GM12878 (cell line): ENCODE results near the gene PAM. TPM values are rescaled to one million over a fixed set of nuclear protein-coding genes. Genes with fewer than 3 reads are reported as not detected.

Experiments used
- ATAC-seq: fragments of 200-7000 bp; cut with Tn5 transposase; 3 replicates; pipeline ENCODE4 v1.9.1; 2020; ENCODE audit warnings: mild to moderate bottlenecking, moderate library complexity
- BruUV-seq: library from RNA; stranded (reverse); fragments of 400-500 nt; replicated peaks from 2 replicates; lab custom pipeline; 2021; lab: Mats Ljungman, UMichigan
- CTCF ChIA-PET: fragments of 300-600 bp; sonication (Branson Sonifier 250); formaldehyde crosslinking; extraction: SDS; loops from one replicate; lab custom pipeline; 2021; ENCODE audit warnings: inconsistent platforms; lab: Yijun Ruan, JAX
- POLR2A ChIA-PET: fragments of 350-600 bp; formaldehyde crosslinking; extraction: SDS; loops from one replicate; lab custom pipeline; 2021; ENCODE audit warnings: inconsistent platforms; lab: Charles Lee
- RAD21 ChIA-PET: fragments of 300-600 bp; sonication (Branson Sonifier 250); formaldehyde crosslinking; loops from one replicate; lab custom pipeline; 2023; ENCODE audit warnings: antibody characterized with exemption; ENCODE audit not compliant: unreplicated experiment; lab: Charles Lee
- SMC1A ChIA-PET: fragments of 300-600 bp; sonication (Branson Sonifier 250); formaldehyde crosslinking; loops from one replicate; lab custom pipeline; 2023; ENCODE audit not compliant: unreplicated experiment, uncharacterized antibody; lab: Charles Lee
- DNase-seq: peaks from one replicate; pipeline ENCODE4 v3.0.0-alpha.2; 2011; ENCODE audit warnings: low read depth, low spot score
- FAIRE-seq: peaks from 3 replicates; lab custom pipeline; 2011; peaks lifted over from hg19 to GRCh38; lab: Jason Lieb, UNC
- H2AFZ ChIP-seq: 2 replicates; pipeline ENCODE4 v1.6.0; 2011; ENCODE audit warnings: low read depth, low read length, control low read depth; ENCODE audit not compliant: control insufficient read depth
- H3K27ac ChIP-seq: 2 replicates; pipeline ENCODE4 v1.5.1; 2011; ENCODE audit warnings: control low read depth; ENCODE audit not compliant: control insufficient read depth, insufficient read depth
- H3K27me3 ChIP-seq, 2 experiments: replicated peaks in 1 of 2; 2 replicates each; pipeline versions ENCODE4 v1.6.0 to v1.6.1; 2011; ENCODE audit warnings: low read length in 1 of 2; ENCODE audit not compliant: control insufficient read depth in 2 of 2, insufficient read depth in 2 of 2
- H3K36me3 ChIP-seq, 2 experiments: 2 replicates each; pipeline ENCODE4 v1.5.1; 2011; ENCODE audit warnings: low read length in 1 of 2; ENCODE audit not compliant: control insufficient read depth in 2 of 2, insufficient read depth in 2 of 2
- H3K4me1 ChIP-seq: 2 replicates; pipeline ENCODE4 v1.6.1; 2011; ENCODE audit warnings: mild to moderate bottlenecking, low read length, moderate library complexity, mixed read lengths; ENCODE audit not compliant: control insufficient read depth, insufficient read depth
- H3K4me2 ChIP-seq: 2 replicates; pipeline ENCODE4 v1.6.0; 2011; ENCODE audit warnings: control low read depth; ENCODE audit not compliant: control insufficient read depth, insufficient read depth
- H3K4me3 ChIP-seq: fragments of 200-600 bp; sonication (generic); 2 replicates; pipeline ENCODE4 v1.5.1; 2016
- H3K79me2 ChIP-seq: 2 replicates; pipeline ENCODE4 v1.6.0; 2011; ENCODE audit warnings: low read length; ENCODE audit not compliant: control insufficient read depth, insufficient read depth
- H3K9ac ChIP-seq: 2 replicates; pipeline ENCODE4 v1.8.0; 2011; ENCODE audit warnings: low read length, control low read depth, mixed read lengths; ENCODE audit not compliant: control insufficient read depth, insufficient read depth
- H3K9me3 ChIP-seq: replicated peaks from 3 replicates; pipeline ENCODE4 v1.5.1; 2011; ENCODE audit warnings: mild to moderate bottlenecking, low read length; ENCODE audit not compliant: control insufficient read depth, insufficient read depth
- H4K20me1 ChIP-seq: 2 replicates; pipeline ENCODE4 v1.6.0; 2011; ENCODE audit not compliant: control insufficient read depth, insufficient read depth
- DPF2 ChIP-seq: fragments of 450-650 bp; IDR thresholded peaks from 2 replicates; pipeline ENCODE4 v1.6.1; 2017; ENCODE audit warnings: mild to moderate bottlenecking
- NFXL1 ChIP-seq: fragments of 450-650 bp; IDR thresholded peaks from 2 replicates; pipeline ENCODE4 v1.6.1; 2017; ENCODE audit warnings: antibody characterized with exemption, mild to moderate bottlenecking, borderline replicate concordance
- POLR2A ChIP-seq: IDR thresholded peaks from 2 replicates; pipeline ENCODE4 v1.6.1; 2011; ENCODE audit warnings: low read depth, mild to moderate bottlenecking, low read length
- RFX5 ChIP-seq: IDR thresholded peaks from 2 replicates; pipeline ENCODE4 v1.6.1; 2011; ENCODE audit warnings: low read depth, low read length, improper control_type of control experiment
- ZBTB40 ChIP-seq: fragments of 450-650 bp; IDR thresholded peaks from 2 replicates; pipeline ENCODE4 v1.6.1; 2016; ENCODE audit warnings: mild to moderate bottlenecking, moderate library complexity, borderline replicate concordance
- ZNF384 ChIP-seq: IDR thresholded peaks from 2 replicates; pipeline ENCODE4 v1.6.1; 2012; ENCODE audit warnings: low read depth, mild to moderate bottlenecking, low read length, improper control_type of control experiment, borderline replicate concordance
- WGBS: methylation state at CpG from one replicate; pipeline ENCODE4 v1.1.6; 2016; ENCODE audit warnings: low lambda C conversion rate; ENCODE audit not compliant: insufficient replicate concordance, insufficient coverage; ENCODE audit errors: missing lambda C conversion rate; 5-methylcytosine and 5-hydroxymethylcytosine counted together
- in situ Hi-C: fragments of 300-500 bp; cut with MboI; formaldehyde crosslinking; loops from 9 replicates; pipeline ENCODE4 v1.14.3; 2018; ENCODE audit warnings: mixed read lengths
- intact Hi-C: fragments of 100-400 bp; cut with micrococcal nuclease; formaldehyde crosslinking; loops from one replicate; pipeline ENCODE4 v1.14.2; 2022; ENCODE audit not compliant: unreplicated experiment
- polyA plus RNA-seq, 11 experiments: library from polyadenylated mRNA; depleted of rRNA in 4 of 11; unstranded in 6 of 11; stranded (reverse) in 5 of 11; fragments of >200 nt; fragmentation: Nextera tagmentation in 4 of 11; fragmentation: Illumina TruSeq in 1 of 11; extraction: Ambion mirVana in 4 of 11; extraction: Trizol in 1 of 11; gene quantifications; 1 replicate in 1 of 11; 2 replicates in 10 of 11; pipeline versions ENCODE4 v1.2.1 to v1.2.3, GENCODE V29; 2011 to 2016; ENCODE audit warnings: inconsistent platforms in 2 of 11, missing spikeins in 2 of 11, low read depth in 1 of 11
- total RNA-seq, 4 experiments: library from RNA; depleted of rRNA in 3 of 4; stranded (reverse); fragments of >200 nt in 3 of 4; fragmentation: Illumina TruSeq in 1 of 4; extraction: Trizol in 1 of 4; gene quantifications; 2 replicates each; pipeline versions ENCODE4 v1.2.1 to v1.2.3, GENCODE V29; 2013 to 2021

Gene PAM
- total and polyA plus RNA-seq, 10 of the 15 experiments (the other 5 are each of a cell fraction or from before 2014, with no cell fraction given), result 5.5 to 72.5 (median 15.4) TPM

- H3K4me2 ChIP-seq, result no peak overlapping the region
- ChIA-PET SMC1A (no interaction called here), RAD21 (no interaction called here), POLR2A (no interaction called here), CTCF (no interaction called here)
- no peaks in the 10 kb centered on the region for H3K27me3 ChIP-seq
- no peak for TF ChIP-seq RFX5
- no peak for TF ChIP-seq NFXL1
- TF ChIP-seq POLR2A, result no peak
- TF ChIP-seq ZNF384, result no peak
- no peak for TF ChIP-seq ZBTB40
- no peak for TF ChIP-seq DPF2
- H3K79me2 ChIP-seq, result no peaks in the 10 kb centered on the region; the same call in 1 of the 2 replicates
- H3K36me3 ChIP-seq, result no peaks in the 10 kb centered on the region
- H3K9me3 ChIP-seq, result no peaks in the 10 kb centered on the region
- BruUV-seq, result no TSS peak
- H2AFZ ChIP-seq, result no peak overlapping the region
- ATAC-seq (no peak), FAIRE-seq (no peak), DNase-seq (no peak)
- intact Hi-C loops (no loop called here), in situ Hi-C loops (no loop called here)
- no peak overlapping the region for H3K27ac ChIP-seq
- peaks cover 6% of the 10 kb centered on the region; the same call in 1 of the 2 replicates for H3K4me1 ChIP-seq
- no peak overlapping the region for H3K4me3 ChIP-seq
- no peaks in the 10 kb centered on the region for H4K20me1 ChIP-seq
- 100% methylated on average over 1 of the region's 1 CpG for WGBS
- H3K9ac ChIP-seq, result no peak overlapping the region
Measured at GRCh38 chr5:102818345-102818744, 63.2 kb downstream of the PAM start.
